Fibroblast of the aortic adventitia (primary cell): ENCODE data around the gene PRSS38. TPM values are rescaled to one million over a fixed set of nuclear protein-coding genes. Genes with fewer than 3 reads are reported as not detected.

Experiments
- DNase-seq: peaks from one replicate; pipeline ENCODE4 v3.0.0-alpha.2; 2010; ENCODE audit warnings: low read depth
- H3K4me3 ChIP-seq: 2 replicates; pipeline ENCODE4 v1.5.1; 2011; ENCODE audit warnings: low read depth, mild to moderate bottlenecking, control low read depth, low read length, moderate library complexity
- total RNA-seq: library from RNA; depleted of rRNA; stranded (reverse); fragments of >200 nt; gene quantifications from 2 replicates; pipeline ENCODE4 v1.2.3, GENCODE V29; 2012; ENCODE audit warnings: low replicate concordance
- TF ChIP-seq, protein P1 (sequence below): IDR thresholded peaks from 2 replicates; pipeline ENCODE4 v1.5.1; 2011; ENCODE audit warnings: mild to moderate bottlenecking, low read length, control low read depth, inconsistent platforms; ENCODE audit not compliant: insufficient read depth

The PRSS38 gene
- total RNA-seq, 1 donor = not detected

GRCh38 chr1:227797625-227798024 lies 17.9 kb upstream of the PRSS38 start:
- TF ChIP-seq, protein P1, sequence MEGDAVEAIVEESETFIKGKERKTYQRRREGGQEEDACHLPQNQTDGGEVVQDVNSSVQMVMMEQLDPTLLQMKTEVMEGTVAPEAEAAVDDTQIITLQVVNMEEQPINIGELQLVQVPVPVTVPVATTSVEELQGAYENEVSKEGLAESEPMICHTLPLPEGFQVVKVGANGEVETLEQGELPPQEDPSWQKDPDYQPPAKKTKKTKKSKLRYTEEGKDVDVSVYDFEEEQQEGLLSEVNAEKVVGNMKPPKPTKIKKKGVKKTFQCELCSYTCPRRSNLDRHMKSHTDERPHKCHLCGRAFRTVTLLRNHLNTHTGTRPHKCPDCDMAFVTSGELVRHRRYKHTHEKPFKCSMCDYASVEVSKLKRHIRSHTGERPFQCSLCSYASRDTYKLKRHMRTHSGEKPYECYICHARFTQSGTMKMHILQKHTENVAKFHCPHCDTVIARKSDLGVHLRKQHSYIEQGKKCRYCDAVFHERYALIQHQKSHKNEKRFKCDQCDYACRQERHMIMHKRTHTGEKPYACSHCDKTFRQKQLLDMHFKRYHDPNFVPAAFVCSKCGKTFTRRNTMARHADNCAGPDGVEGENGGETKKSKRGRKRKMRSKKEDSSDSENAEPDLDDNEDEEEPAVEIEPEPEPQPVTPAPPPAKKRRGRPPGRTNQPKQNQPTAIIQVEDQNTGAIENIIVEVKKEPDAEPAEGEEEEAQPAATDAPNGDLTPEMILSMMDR = no peak
- DNase-seq = no peak

DNA sequence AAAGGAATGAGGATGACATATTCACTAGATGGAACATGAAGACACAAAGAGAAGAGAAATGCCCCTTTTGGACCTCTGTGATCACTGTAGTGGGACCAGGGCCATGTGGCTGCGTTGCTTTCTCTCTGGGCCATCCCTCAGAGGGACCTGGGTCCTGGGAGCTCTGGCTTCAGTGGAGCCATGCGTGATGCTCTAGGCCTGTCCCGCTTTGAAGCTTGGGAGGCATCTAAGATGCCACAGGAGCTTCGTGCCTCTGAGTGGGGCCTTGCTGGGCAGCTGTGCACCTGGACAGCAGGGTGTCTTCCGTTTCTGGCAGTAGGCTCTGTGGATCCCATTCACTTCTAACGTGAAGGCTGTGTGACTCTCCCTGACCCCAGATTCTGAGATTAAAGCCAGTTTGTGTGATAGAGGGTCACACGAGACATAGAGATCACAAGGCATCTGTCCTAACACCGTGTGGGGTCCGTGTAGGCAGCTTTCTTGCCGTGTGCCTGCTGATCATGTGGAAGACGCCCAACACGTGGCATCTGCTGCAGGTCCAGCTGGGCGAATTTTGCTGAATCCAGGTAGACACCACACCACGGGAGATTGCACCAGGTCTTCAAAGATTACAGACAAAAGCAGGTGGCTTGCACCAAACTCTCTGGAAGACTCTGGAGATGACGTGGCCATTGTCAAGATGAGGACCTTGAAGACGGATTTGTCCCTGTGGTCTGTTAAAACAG lies 17.2 kb upstream of the PRSS38 start:
- no peak overlapping the region for H3K4me3 ChIP-seq
- no peak for DNase-seq
- TF ChIP-seq, protein P1 = no peak

More at GRCh38 chr1:227797625-227798024, 17.9 kb upstream of the PRSS38 start:
- H3K4me3 ChIP-seq = no peak overlapping the region

GRCh38 chr1:227799756-227800155 lies 15.7 kb upstream of the PRSS38 start:
- no peak for DNase-seq
- H3K4me3 ChIP-seq = no peak overlapping the region
- TF ChIP-seq, protein P1 = no peak

GRCh38 chr1:227803933-227804332 lies 11.5 kb upstream of the PRSS38 start:
- DNase-seq = no peak
- H3K4me3 ChIP-seq = no peak overlapping the region
- TF ChIP-seq, protein P1 = no peak

DNA sequence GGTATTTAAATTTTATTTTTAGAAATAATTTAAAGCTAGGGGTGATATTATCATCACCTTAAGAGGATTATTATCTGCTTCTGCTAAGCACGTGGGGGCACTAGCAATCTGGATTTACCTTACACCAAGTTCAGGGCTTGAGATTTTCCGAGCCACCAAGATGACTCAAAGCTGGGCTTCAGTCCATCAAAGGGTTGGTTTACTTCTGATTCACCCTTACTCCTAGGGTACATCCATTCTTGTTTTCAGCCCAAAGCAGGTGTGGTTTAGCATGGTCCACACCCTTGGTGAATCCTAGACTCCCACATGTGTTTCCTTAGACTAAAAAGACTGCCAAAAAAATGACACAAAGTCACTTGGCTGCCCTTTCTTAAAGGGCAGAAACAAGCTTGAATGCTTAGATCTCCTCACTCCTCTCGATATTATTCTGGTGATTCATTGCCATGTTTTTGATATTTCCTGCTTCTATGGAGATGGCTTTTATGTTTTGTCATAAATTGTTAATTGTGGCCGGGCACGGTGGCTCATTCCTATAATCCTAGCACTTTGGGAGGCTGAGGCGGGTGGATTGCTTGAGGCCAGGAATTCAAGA lies 9.8 kb upstream of the PRSS38 start:
- DNase-seq = peak; percentile 96
- TF ChIP-seq, protein P1 = no peak
- no peak overlapping the region for H3K4me3 ChIP-seq

DNA sequence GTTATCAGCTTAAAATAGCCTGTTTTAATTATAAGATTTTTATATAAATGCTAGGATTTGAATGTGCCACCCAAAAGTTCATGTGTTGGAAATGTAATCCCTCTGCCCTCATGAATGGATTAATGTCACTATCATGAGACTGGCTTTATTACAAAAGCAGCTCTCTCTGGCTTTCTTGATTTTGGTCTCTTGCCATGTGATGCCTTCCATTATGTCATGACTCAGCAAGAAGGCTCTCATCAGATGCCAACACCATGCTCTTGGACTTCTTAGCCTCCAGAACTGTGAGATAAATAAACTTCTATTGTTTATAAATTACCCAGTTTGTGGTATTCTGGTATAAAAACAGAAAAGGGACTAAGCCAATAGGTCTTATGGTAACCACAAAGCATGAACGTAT lies 6.9 kb upstream of the PRSS38 start:
- DNase-seq = peak; percentile 34
- TF ChIP-seq, protein P1 = no peak
- H3K4me3 ChIP-seq = no peak overlapping the region
